ENCODE data around the gene KRT2. TPM values are rescaled to one million over a fixed set of nuclear protein-coding genes. Genes with fewer than 3 reads are reported as not detected.

The KRT2 gene
- total and polyA plus RNA-seq, 2 donors (not counting 3 experiments of a cell fraction or from before 2014, with no cell fraction given), result not detected

GRCh38 chr12:52617403-52617785 lies 34.6 kb downstream of the KRT2 start:
- H4K20me1 ChIP-seq (replicated peaks; ENCODE audit: control insufficient read depth, extremely low read depth, insufficient read depth, low read length), result no peaks in the 10 kb centered on the region
- TF ChIP-seq JUN (IDR thresholded peaks at IDR 0.05; ENCODE audit: borderline replicate concordance, insufficient read depth, insufficient read length, low read depth) (no peak), POLR2AphosphoS5 (IDR thresholded peaks at IDR 0.05; ENCODE audit: insufficient read depth, low read depth, low read length) (no peak), POLR2A (IDR thresholded peaks at IDR 0.05; ENCODE audit: low read depth, low read length) (no peak), FOS (IDR thresholded peaks at IDR 0.05; ENCODE audit: borderline replicate concordance, insufficient read depth, low read length) (no peak), GATA2 (IDR thresholded peaks at IDR 0.05; ENCODE audit: insufficient read depth, insufficient read length, low read depth, low read length) (no peak), MAX (IDR thresholded peaks at IDR 0.05; ENCODE audit: insufficient read depth, insufficient read length) (no peak), CTCF (IDR thresholded peaks at IDR 0.05; ENCODE audit: extremely low read depth in 1 of 2, insufficient read depth in 1 of 2, low read depth in 1 of 2, low read length in 2 of 2) (no peak), EZH2 (IDR thresholded peaks at IDR 0.05; ENCODE audit: borderline replicate concordance, low read depth, low read length, severe bottlenecking) (no peak)
- FAIRE-seq (no peak), DNase-seq (ENCODE audit: low read depth, low spot score) (no peak)
- no peaks in the 10 kb centered on the region for H3K79me2 ChIP-seq (ENCODE audit: control insufficient read depth, insufficient read depth, low read length)
- intact Hi-C loops (cut with micrococcal nuclease) (no loop called here), dilution Hi-C loops (cut with MboI; ENCODE audit: extremely low pct_ligation_motif_present, low sequenced_read_pairs) (no loop called here)
- no TSS peak for BruUV-seq (replicated peaks)
- POLR2A ChIA-PET, result no interaction called here
- H3K9ac ChIP-seq (replicated peaks; ENCODE audit: extremely low read depth, insufficient read depth, low read length), result no peak overlapping the region
- no peak overlapping the region for H2AFZ ChIP-seq (ENCODE audit: low read depth, low read length)
- H3K4me1 ChIP-seq (ENCODE audit: control insufficient read depth, extremely low read depth, insufficient read depth, low read length), result no peaks in the 10 kb centered on the region
- H3K4me3 ChIP-seq (replicated peaks in 1 of 3; ENCODE audit: insufficient read depth in 1 of 3, low read depth in 1 of 3, low read length in 3 of 3), result no peak overlapping the region
- no peaks in the 10 kb centered on the region for H3K9me1 ChIP-seq (replicated peaks; ENCODE audit: control insufficient read depth, extremely low read depth, insufficient read depth, low read length)
- CTCF ChIA-PET, result interaction anchor here (0.5 kb wide), 1 partner anchor 470 kb away, joined by 3 read pairs; no protein-coding TSS in a partner anchor
- H3K9me3 ChIP-seq (replicated peaks; ENCODE audit: control insufficient read depth, insufficient read depth, low read length), result no peaks in the 10 kb centered on the region
- peaks cover 1 to 3% of the 10 kb centered on the region in 2 experiments for H3K27me3 ChIP-seq (ENCODE audit: control insufficient read depth in 2 of 2, insufficient read depth in 2 of 2, low read length in 2 of 2)
- H3K4me2 ChIP-seq (ENCODE audit: insufficient read depth, low read length), result no peak overlapping the region
- no peaks in the 10 kb centered on the region for H3K36me3 ChIP-seq (ENCODE audit: control insufficient read depth in 2 of 2, extremely low read depth in 1 of 2, insufficient read depth in 2 of 2, low read length in 2 of 2)
- no peak overlapping the region for H3K27ac ChIP-seq (ENCODE audit: insufficient read depth, low read depth, low read length)

Data from endothelial cell of umbilical vein (primary cell).